ENCODE results near the gene MROH7. TPM values are rescaled to one million over a fixed set of nuclear protein-coding genes. Genes with fewer than 3 reads are reported as not detected.

The MROH7 gene
- total RNA-seq, 4 donors from 2014 or later, result 0.13 to 4.4 (median 0.60) TPM

- intact Hi-C loops (cut with DNase I), result no loop called here
- DNase-seq, result no peak
- no peak overlapping the region for H3K27ac ChIP-seq
- H3K4me3 ChIP-seq, result no peak overlapping the region
- H3K9me3 ChIP-seq, result no peaks in the 10 kb centered on the region
- H3K36me3 ChIP-seq, result no peaks in the 10 kb centered on the region
- H3K27me3 ChIP-seq, result no peaks in the 10 kb centered on the region
- no peaks in the 10 kb centered on the region for H3K4me1 ChIP-seq
- TF ChIP-seq POLR2A (IDR thresholded peaks at IDR 0.05) (no peak), CTCF (IDR thresholded peaks at IDR 0.05) (no peak)
Observed at GRCh38 chr1:54708385-54708784, 66.8 kb downstream of the MROH7 start.

GRCh38 chr1:54709547-54710292 is 68.1 kb downstream of the MROH7 start:
- WGBS, 2 donors, result 76 to 79% methylated on average over 6 to 8 of the region's 8 CpGs
- H3K4me3 ChIP-seq, result no peak overlapping the region
- no peaks in the 10 kb centered on the region for H3K36me3 ChIP-seq
- DNase-seq, result no peak
- no peak overlapping the region for H3K27ac ChIP-seq
- H3K4me1 ChIP-seq, result peaks cover 0 to under 1% (median 0%) of the 10 kb centered on the region in 3 donors
- intact Hi-C loops (cut with DNase I), result no loop called here
- no peaks in the 10 kb centered on the region for H3K27me3 ChIP-seq
- TF ChIP-seq CTCF (IDR thresholded peaks at IDR 0.05) (no peak), POLR2A (IDR thresholded peaks at IDR 0.05) (no peak)
- H3K9me3 ChIP-seq, result no peaks in the 10 kb centered on the region

GRCh38 chr1:54710434-54710833 is 68.8 kb downstream of the MROH7 start:
- WGBS, 2 donors, result 69 to 74% methylated on average over 3 of the region's 3 CpGs
- Histone ChIP-seq H3K27me3 (no peaks in the 10 kb centered on the region), H3K9me3 (no peaks in the 10 kb centered on the region), H3K27ac (no peak overlapping the region), H3K36me3 (no peaks in the 10 kb centered on the region), H3K4me3 (no peak overlapping the region), H3K4me1 (peaks cover 0 to 7% (median 4%) of the 10 kb centered on the region in 3 donors)
- intact Hi-C loops (cut with DNase I), result no loop called here
- DNase-seq, result no peak
- TF ChIP-seq CTCF (IDR thresholded peaks at IDR 0.05) (no peak), POLR2A (IDR thresholded peaks at IDR 0.05) (no peak)

DNA sequence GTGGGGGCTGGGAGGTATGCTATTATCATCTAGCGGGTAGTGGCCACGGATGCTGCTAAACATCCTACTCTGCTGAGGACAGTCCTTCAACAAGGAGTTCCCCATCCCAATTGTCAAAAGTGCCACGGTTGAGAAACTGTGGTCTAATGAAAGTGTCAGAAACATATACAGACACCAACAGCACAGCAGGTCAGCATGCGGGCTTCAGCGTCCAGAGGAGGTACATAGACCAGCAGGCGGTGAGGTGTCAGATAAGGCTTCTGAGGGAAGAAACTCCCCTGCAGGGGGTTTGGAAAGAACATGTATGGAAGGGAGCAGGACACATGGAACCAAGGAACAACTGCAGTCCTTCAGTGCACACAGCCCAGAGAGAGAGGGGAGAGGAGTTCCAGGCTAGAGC is 69.3 kb downstream of the MROH7 start:
- Histone ChIP-seq H3K27me3 (no peaks in the 10 kb centered on the region), H3K27ac (no peak overlapping the region), H3K9me3 (no peaks in the 10 kb centered on the region), H3K36me3 (no peaks in the 10 kb centered on the region), H3K4me1 (peaks cover 0 to 10% (median 4%) of the 10 kb centered on the region in 3 donors), H3K4me3 (no peak overlapping the region)
- no peak for DNase-seq
- intact Hi-C loops (cut with DNase I), result no loop called here
- WGBS, 2 donors, result 79 to 94% methylated on average over 3 to 6 of the region's 6 CpGs
- TF ChIP-seq POLR2A (IDR thresholded peaks at IDR 0.05), result no peak
- TF ChIP-seq CTCF (IDR thresholded peaks at IDR 0.05), result no peak

GRCh38 chr1:54711536-54711935 is 70.0 kb downstream of the MROH7 start:
- H3K36me3 ChIP-seq, result no peaks in the 10 kb centered on the region
- no peaks in the 10 kb centered on the region for H3K9me3 ChIP-seq
- H3K4me1 ChIP-seq, result peaks cover 3 to 15% (median 6%) of the 10 kb centered on the region in 3 donors
- TF ChIP-seq CTCF (IDR thresholded peaks at IDR 0.05) (no peak), POLR2A (IDR thresholded peaks at IDR 0.05) (no peak)
- H3K4me3 ChIP-seq, result no peak overlapping the region
- WGBS, 2 donors, result 88 to 95% methylated on average over 8 to 9 of the region's 10 CpGs
- intact Hi-C loops (cut with DNase I), result no loop called here
- H3K27me3 ChIP-seq, result no peaks in the 10 kb centered on the region
- DNase-seq, result no peak
- H3K27ac ChIP-seq, result no peak overlapping the region
